GM12878 (cell line): ENCODE results near the gene KHNYN. TPM values are rescaled to one million over a fixed set of nuclear protein-coding genes. Genes with fewer than 3 reads are reported as not detected.

Experiments used
- ATAC-seq: fragments of 200-7000 bp; cut with Tn5 transposase; 3 replicates; pipeline ENCODE4 v1.9.1; 2020; ENCODE audit warnings: mild to moderate bottlenecking, moderate library complexity
- BruUV-seq: library from RNA; stranded (reverse); fragments of 400-500 nt; replicated peaks from 2 replicates; lab custom pipeline; 2021; lab: Mats Ljungman, UMichigan
- CTCF ChIA-PET: fragments of 300-600 bp; sonication (Branson Sonifier 250); formaldehyde crosslinking; extraction: SDS; loops from one replicate; lab custom pipeline; 2021; ENCODE audit warnings: inconsistent platforms; lab: Yijun Ruan, JAX
- POLR2A ChIA-PET: fragments of 350-600 bp; formaldehyde crosslinking; extraction: SDS; loops from one replicate; lab custom pipeline; 2021; ENCODE audit warnings: inconsistent platforms; lab: Charles Lee
- RAD21 ChIA-PET: fragments of 300-600 bp; sonication (Branson Sonifier 250); formaldehyde crosslinking; loops from one replicate; lab custom pipeline; 2023; ENCODE audit warnings: antibody characterized with exemption; ENCODE audit not compliant: unreplicated experiment; lab: Charles Lee
- SMC1A ChIA-PET: fragments of 300-600 bp; sonication (Branson Sonifier 250); formaldehyde crosslinking; loops from one replicate; lab custom pipeline; 2023; ENCODE audit not compliant: unreplicated experiment, uncharacterized antibody; lab: Charles Lee
- DNase-seq: peaks from one replicate; pipeline ENCODE4 v3.0.0-alpha.2; 2011; ENCODE audit warnings: low read depth, low spot score
- FAIRE-seq: peaks from 3 replicates; lab custom pipeline; 2011; peaks lifted over from hg19 to GRCh38; lab: Jason Lieb, UNC
- H2AFZ ChIP-seq: 2 replicates; pipeline ENCODE4 v1.6.0; 2011; ENCODE audit warnings: low read depth, low read length, control low read depth; ENCODE audit not compliant: control insufficient read depth
- H3K27ac ChIP-seq: 2 replicates; pipeline ENCODE4 v1.5.1; 2011; ENCODE audit warnings: control low read depth; ENCODE audit not compliant: control insufficient read depth, insufficient read depth
- H3K27me3 ChIP-seq, 2 experiments: replicated peaks in 1 of 2; 2 replicates each; pipeline versions ENCODE4 v1.6.0 to v1.6.1; 2011; ENCODE audit warnings: low read length in 1 of 2; ENCODE audit not compliant: control insufficient read depth in 2 of 2, insufficient read depth in 2 of 2
- H3K36me3 ChIP-seq, 2 experiments: 2 replicates each; pipeline ENCODE4 v1.5.1; 2011; ENCODE audit warnings: low read length in 1 of 2; ENCODE audit not compliant: control insufficient read depth in 2 of 2, insufficient read depth in 2 of 2
- H3K4me1 ChIP-seq: 2 replicates; pipeline ENCODE4 v1.6.1; 2011; ENCODE audit warnings: mild to moderate bottlenecking, low read length, moderate library complexity, mixed read lengths; ENCODE audit not compliant: control insufficient read depth, insufficient read depth
- H3K4me2 ChIP-seq: 2 replicates; pipeline ENCODE4 v1.6.0; 2011; ENCODE audit warnings: control low read depth; ENCODE audit not compliant: control insufficient read depth, insufficient read depth
- H3K4me3 ChIP-seq: fragments of 200-600 bp; sonication (generic); 2 replicates; pipeline ENCODE4 v1.5.1; 2016
- H3K79me2 ChIP-seq: 2 replicates; pipeline ENCODE4 v1.6.0; 2011; ENCODE audit warnings: low read length; ENCODE audit not compliant: control insufficient read depth, insufficient read depth
- H3K9ac ChIP-seq: 2 replicates; pipeline ENCODE4 v1.8.0; 2011; ENCODE audit warnings: low read length, control low read depth, mixed read lengths; ENCODE audit not compliant: control insufficient read depth, insufficient read depth
- H3K9me3 ChIP-seq: replicated peaks from 3 replicates; pipeline ENCODE4 v1.5.1; 2011; ENCODE audit warnings: mild to moderate bottlenecking, low read length; ENCODE audit not compliant: control insufficient read depth, insufficient read depth
- H4K20me1 ChIP-seq: 2 replicates; pipeline ENCODE4 v1.6.0; 2011; ENCODE audit not compliant: control insufficient read depth, insufficient read depth
- BACH1 ChIP-seq: fragments of 450-650 bp; IDR thresholded peaks from 2 replicates; pipeline ENCODE4 v1.6.1; 2017; ENCODE audit warnings: mild to moderate bottlenecking, borderline replicate concordance
- BCL11A ChIP-seq: IDR thresholded peaks from 2 replicates; pipeline ENCODE4 v1.6.1; 2011; ENCODE audit warnings: low read depth, low read length
- CREM ChIP-seq: IDR thresholded peaks from 2 replicates; pipeline ENCODE4 v1.6.1; 2014; ENCODE audit warnings: antibody characterized with exemption, low read depth
- DPF2 ChIP-seq: fragments of 450-650 bp; IDR thresholded peaks from 2 replicates; pipeline ENCODE4 v1.6.1; 2017; ENCODE audit warnings: mild to moderate bottlenecking
- EGR1 ChIP-seq, 2 experiments: IDR thresholded peaks; 1 replicate in 1 of 2; 2 replicates in 1 of 2; pipeline ENCODE4 v1.6.1; 2011 to 2012; ENCODE audit warnings: low read depth in 2 of 2, low read length in 2 of 2, borderline replicate concordance in 1 of 2, mild to moderate bottlenecking in 1 of 2, moderate library complexity in 1 of 2
- FOXK2 ChIP-seq: fragments of 450-650 bp; IDR thresholded peaks from 2 replicates; pipeline ENCODE4 v1.6.1; 2017; ENCODE audit warnings: mild to moderate bottlenecking, moderate library complexity
- HDAC6 ChIP-seq: fragments of 200-600 bp; sonication (generic); IDR thresholded peaks from one replicate; pipeline ENCODE4 v1.8.0; 2017; ENCODE audit warnings: antibody characterized with exemption; ENCODE audit not compliant: unreplicated experiment
- HSF1 ChIP-seq: fragments of 150-350 bp; IDR thresholded peaks from 2 replicates; pipeline ENCODE4 v1.6.1; 2014; ENCODE audit warnings: mild to moderate bottlenecking, low read depth, low read length
- NFXL1 ChIP-seq: fragments of 450-650 bp; IDR thresholded peaks from 2 replicates; pipeline ENCODE4 v1.6.1; 2017; ENCODE audit warnings: antibody characterized with exemption, mild to moderate bottlenecking, borderline replicate concordance
- NR2F1 ChIP-seq: fragments of 450-650 bp; conservative IDR thresholded peaks from 2 replicates; pipeline ENCODE4 v1.6.1; 2017; ENCODE audit warnings: mild to moderate bottlenecking
- POLR2AphosphoS2 ChIP-seq: IDR thresholded peaks from 2 replicates; pipeline ENCODE4 v1.6.1; 2011; ENCODE audit warnings: low read depth, mild to moderate bottlenecking, low read length, improper control_type of control experiment, moderate library complexity
- POLR2AphosphoS5 ChIP-seq: IDR thresholded peaks from 2 replicates; pipeline ENCODE4 v1.6.1; 2011; ENCODE audit warnings: mild to moderate bottlenecking, low read length, inconsistent platforms
- PRDM15 ChIP-seq: fragments of 450-650 bp; formaldehyde crosslinking; IDR thresholded peaks from 2 replicates; pipeline ENCODE4 v1.4.0; 2020; ENCODE audit warnings: mild to moderate bottlenecking, moderate library complexity
- RAD21 ChIP-seq: IDR thresholded peaks from 2 replicates; pipeline ENCODE4 v1.6.1; 2011; ENCODE audit warnings: mild to moderate bottlenecking, low read depth, low read length, moderate library complexity; ENCODE audit not compliant: insufficient read depth
- ZBED1 ChIP-seq: IDR thresholded peaks from 2 replicates; pipeline ENCODE4 v1.6.1; 2016; ENCODE audit warnings: borderline replicate concordance
- whole genome bisulfite sequencing: methylation state at CpG from one replicate; pipeline ENCODE4 v1.1.6; 2016; ENCODE audit warnings: low lambda C conversion rate; ENCODE audit not compliant: insufficient replicate concordance, insufficient coverage; ENCODE audit errors: missing lambda C conversion rate; 5-methylcytosine and 5-hydroxymethylcytosine counted together
- in situ Hi-C: fragments of 300-500 bp; cut with MboI; formaldehyde crosslinking; loops from 9 replicates; pipeline ENCODE4 v1.14.3; 2018; ENCODE audit warnings: mixed read lengths
- intact Hi-C: fragments of 100-400 bp; cut with micrococcal nuclease; formaldehyde crosslinking; loops from one replicate; pipeline ENCODE4 v1.14.2; 2022; ENCODE audit not compliant: unreplicated experiment
- polyA plus RNA-seq, 11 experiments: library from polyadenylated mRNA; depleted of rRNA in 4 of 11; unstranded in 6 of 11; stranded (reverse) in 5 of 11; fragments of >200 nt; fragmentation: Nextera tagmentation in 4 of 11; fragmentation: Illumina TruSeq in 1 of 11; extraction: Ambion mirVana in 4 of 11; extraction: Trizol in 1 of 11; gene quantifications; 1 replicate in 1 of 11; 2 replicates in 10 of 11; pipeline versions ENCODE4 v1.2.1 to v1.2.3, GENCODE V29; 2011 to 2016; ENCODE audit warnings: inconsistent platforms in 2 of 11, missing spikeins in 2 of 11, low read depth in 1 of 11
- total RNA-seq, 4 experiments: library from RNA; depleted of rRNA in 3 of 4; stranded (reverse); fragments of >200 nt in 3 of 4; fragmentation: Illumina TruSeq in 1 of 4; extraction: Trizol in 1 of 4; gene quantifications; 2 replicates each; pipeline versions ENCODE4 v1.2.1 to v1.2.3, GENCODE V29; 2013 to 2021
- TF ChIP-seq, protein P1 (sequence below): IDR thresholded peaks from 2 replicates; pipeline ENCODE4 v1.6.1; 2011; ENCODE audit warnings: low read depth, mild to moderate bottlenecking, low read length, moderate library complexity, borderline replicate concordance; ENCODE audit errors: extremely low read depth

KHNYN gene
- total and polyA plus RNA-seq, 10 of the 15 experiments (the other 5 are each of a cell fraction or from before 2014, with no cell fraction given), result 1.4 to 34.7 (median 21.5) TPM

DNA sequence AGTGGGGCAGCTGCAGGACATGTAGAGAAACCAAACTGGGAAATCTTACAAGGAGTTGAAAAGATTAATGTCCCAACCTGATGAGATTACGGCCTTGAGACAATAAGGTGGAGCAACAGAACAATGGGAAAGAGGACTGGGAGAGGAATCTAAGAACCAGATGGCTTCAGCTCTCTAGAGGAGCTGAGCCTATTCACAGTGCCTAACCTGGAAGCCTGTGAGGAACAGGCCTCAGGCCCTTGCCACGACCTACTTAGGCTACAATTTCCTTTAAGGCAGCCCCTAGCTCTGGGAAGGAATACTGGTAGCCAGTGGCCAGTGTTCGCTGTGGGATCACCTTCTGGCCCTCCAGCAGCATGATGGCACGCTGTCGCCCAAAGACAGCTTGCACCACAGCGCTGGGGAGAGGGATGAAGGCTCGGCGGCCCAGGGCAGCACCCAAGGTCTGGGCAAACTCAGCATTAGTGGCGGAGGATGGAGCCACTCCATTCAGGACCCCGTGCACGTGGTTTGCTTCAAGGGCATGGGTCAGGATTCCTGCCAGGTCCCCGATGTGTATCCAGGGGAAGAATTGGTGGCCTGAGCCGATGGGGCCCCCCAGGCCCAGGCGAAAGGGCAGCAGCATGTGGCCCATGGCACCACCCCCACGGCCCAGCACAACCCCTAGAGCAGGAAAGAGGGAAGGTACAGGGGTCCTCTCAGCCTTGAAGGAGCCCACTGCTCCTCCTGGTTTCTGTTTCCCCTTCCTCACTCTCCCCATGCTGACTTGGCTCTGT is 10.3 kb downstream of the KHNYN start:
- 92% methylated on average over 15 of the region's 15 CpGs for WGBS
- H3K4me2 ChIP-seq, result no peak overlapping the region
- BruUV-seq, result no TSS peak
- TF ChIP-seq POLR2AphosphoS2, result peak; percentile 33; the same call in 1 of the 2 replicates
- no peak for TF ChIP-seq BACH1
- TF ChIP-seq BCL11A, result no peak
- no peak for TF ChIP-seq NR2F1
- no peak for TF ChIP-seq DPF2
- peak; percentile 15; the same call in 1 of the 2 replicates for TF ChIP-seq POLR2AphosphoS5
- no peak for TF ChIP-seq HSF1
- no peak for TF ChIP-seq HDAC6
- no peak for TF ChIP-seq RAD21
- TF ChIP-seq PRDM15 (CRISPR knock-in tag), result no peak
- no peak for TF ChIP-seq CREM
- no peak for TF ChIP-seq ZBED1
- TF ChIP-seq NFXL1, result no peak
- TF ChIP-seq, protein P1, sequence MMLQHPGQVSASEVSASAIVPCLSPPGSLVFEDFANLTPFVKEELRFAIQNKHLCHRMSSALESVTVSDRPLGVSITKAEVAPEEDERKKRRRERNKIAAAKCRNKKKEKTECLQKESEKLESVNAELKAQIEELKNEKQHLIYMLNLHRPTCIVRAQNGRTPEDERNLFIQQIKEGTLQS, result no peak
- no peak for TF ChIP-seq EGR1 (IDR thresholded peaks at IDR 0.05; ENCODE audit: borderline replicate concordance in 1 of 2, low read depth in 2 of 2, low read length in 2 of 2)
- TF ChIP-seq FOXK2, result no peak

More for the DNA sequence above, 10.3 kb downstream of the KHNYN start:
- DNase-seq, result no peak
- POLR2A ChIA-PET, result interaction anchor here (2.4 to 4.5 kb wide), 2 partner anchors 9 to 75 kb away, joined by 6 to 38 read pairs; partner anchors contain the start of genes CBLN3 and KHNYN
- in situ Hi-C loops (loop anchor here (5.0 to 10.0 kb wide), 2 partner anchors 198 to 1135 kb away; partner anchors contain the start of genes BCL2L2, PPP1R3E and TINF2), intact Hi-C loops (no loop called here)
- Histone ChIP-seq H3K9ac (no peak overlapping the region), H3K36me3 (peaks cover 9 to 24% of the 10 kb centered on the region in 2 experiments), H4K20me1 (no peaks in the 10 kb centered on the region), H3K27me3 (no peaks in the 10 kb centered on the region), H3K9me3 (no peaks in the 10 kb centered on the region), H3K79me2 (peaks cover 19% of the 10 kb centered on the region), H3K27ac (no peak overlapping the region), H2AFZ (no peak overlapping the region), H3K4me3 (no peak overlapping the region), H3K4me1 (peaks cover 14% of the 10 kb centered on the region)
- no peak for FAIRE-seq
- RAD21 ChIA-PET, result interaction anchor here (2.7 kb wide), 1 partner anchor 107 kb away, joined by 6 read pairs; no protein-coding TSS in a partner anchor
- CTCF ChIA-PET, result interaction anchor here (11.4 kb wide), 1 partner anchor 105 kb away, joined by 220 read pairs; the partner anchor contains the start of genes ADCY4 and RIPK3
- SMC1A ChIA-PET, result interaction anchor here (2.2 to 3.3 kb wide), 2 partner anchors 10 to 108 kb away, joined by 5 to 17 read pairs; partner anchors contain the start of genes CBLN3 and KHNYN
- ATAC-seq, result no peak
